ENCODE results near the gene RANBP17. TPM values are rescaled to one million over a fixed set of nuclear protein-coding genes. Genes with fewer than 3 reads are reported as not detected.

Gene RANBP17
- total and polyA plus RNA-seq, 9 of the 15 experiments (the other 6 are each of a cell fraction or from before 2014, with no cell fraction given) = not detected

DNA sequence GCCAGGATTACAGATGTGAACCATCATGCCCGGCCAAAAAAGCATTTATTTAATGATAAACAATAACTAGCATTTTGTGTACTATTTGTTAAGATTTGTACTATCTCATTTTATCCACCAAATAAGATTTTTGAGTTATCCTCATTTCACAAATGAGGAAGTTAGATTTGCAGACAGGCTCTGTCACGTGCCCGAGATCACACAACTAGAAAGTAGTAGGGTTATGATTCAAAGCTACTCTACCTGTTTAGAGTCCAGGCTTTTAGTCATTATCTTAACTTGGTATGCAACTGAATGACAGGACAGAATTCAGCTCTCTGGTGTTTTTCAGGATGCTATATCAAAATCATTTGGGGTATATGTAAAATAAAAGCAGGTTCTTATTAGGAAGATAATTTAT lies 20.5 kb downstream of the RANBP17 start:
- DNase-seq (ENCODE audit: extremely low read depth in 1 of 4, low spot score in 3 of 4) (no peak), ATAC-seq (no peak), FAIRE-seq (no peak)
- no peaks in the 10 kb centered on the region for H3K79me2 ChIP-seq (ENCODE audit: control insufficient read depth, insufficient read depth, low read length)
- intact Hi-C loops (cut with micrococcal nuclease) = no loop called here
- no TSS peak for BruUV-seq (replicated peaks)
- ChIA-PET CTCF (ENCODE audit: low intra/inter-chr PET ratio) (no interaction called here), POLR2A (no interaction called here)
- H3K4me3 ChIP-seq = no peak overlapping the region
- H3K9me3 ChIP-seq (replicated peaks; ENCODE audit: control insufficient read depth, insufficient read depth, low read depth, low read length) = no peaks in the 10 kb centered on the region
- no peaks in the 10 kb centered on the region for H3K27me3 ChIP-seq (ENCODE audit: control insufficient read depth in 2 of 2, insufficient read depth in 2 of 2, low read length in 2 of 2)
- no peaks in the 10 kb centered on the region for H3K36me3 ChIP-seq (ENCODE audit: control insufficient read depth, insufficient read depth, low read length)
- no peak overlapping the region for H2AFZ ChIP-seq (ENCODE audit: low read depth, low read length)
- in situ Hi-C loops (cut with MboI) = no loop called here
- H3K27ac ChIP-seq (ENCODE audit: extremely low read depth, low read depth, low read length) = no peak overlapping the region
- WGBS (ENCODE audit: insufficient coverage, low coverage, missing lambda C conversion rate) = 0% methylated on average over 3 of the region's 3 CpGs
- H3K9ac ChIP-seq (ENCODE audit: insufficient read depth in 1 of 2, low read depth in 2 of 2, low read length in 2 of 2) = no peak overlapping the region
- H4K20me1 ChIP-seq (replicated peaks; ENCODE audit: control insufficient read depth, insufficient read depth, low read length) = no peaks in the 10 kb centered on the region
- H3K9me1 ChIP-seq (ENCODE audit: control insufficient read depth, insufficient read depth, low read length) = no peaks in the 10 kb centered on the region
- H3K4me2 ChIP-seq (ENCODE audit: insufficient read depth, low read length) = no peak overlapping the region
- no peaks in the 10 kb centered on the region for H3K4me1 ChIP-seq (replicated peaks in 1 of 2; ENCODE audit: control insufficient read depth in 2 of 2, insufficient read depth in 2 of 2, low read length in 2 of 2)
- TF ChIP-seq, protein P1, sequence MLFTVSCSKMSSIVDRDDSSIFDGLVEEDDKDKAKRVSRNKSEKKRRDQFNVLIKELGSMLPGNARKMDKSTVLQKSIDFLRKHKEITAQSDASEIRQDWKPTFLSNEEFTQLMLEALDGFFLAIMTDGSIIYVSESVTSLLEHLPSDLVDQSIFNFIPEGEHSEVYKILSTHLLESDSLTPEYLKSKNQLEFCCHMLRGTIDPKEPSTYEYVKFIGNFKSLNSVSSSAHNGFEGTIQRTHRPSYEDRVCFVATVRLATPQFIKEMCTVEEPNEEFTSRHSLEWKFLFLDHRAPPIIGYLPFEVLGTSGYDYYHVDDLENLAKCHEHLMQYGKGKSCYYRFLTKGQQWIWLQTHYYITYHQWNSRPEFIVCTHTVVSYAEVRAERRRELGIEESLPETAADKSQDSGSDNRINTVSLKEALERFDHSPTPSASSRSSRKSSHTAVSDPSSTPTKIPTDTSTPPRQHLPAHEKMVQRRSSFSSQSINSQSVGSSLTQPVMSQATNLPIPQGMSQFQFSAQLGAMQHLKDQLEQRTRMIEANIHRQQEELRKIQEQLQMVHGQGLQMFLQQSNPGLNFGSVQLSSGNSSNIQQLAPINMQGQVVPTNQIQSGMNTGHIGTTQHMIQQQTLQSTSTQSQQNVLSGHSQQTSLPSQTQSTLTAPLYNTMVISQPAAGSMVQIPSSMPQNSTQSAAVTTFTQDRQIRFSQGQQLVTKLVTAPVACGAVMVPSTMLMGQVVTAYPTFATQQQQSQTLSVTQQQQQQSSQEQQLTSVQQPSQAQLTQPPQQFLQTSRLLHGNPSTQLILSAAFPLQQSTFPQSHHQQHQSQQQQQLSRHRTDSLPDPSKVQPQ (CRISPR knock-in tag; IDR thresholded peaks at IDR 0.05; ENCODE audit: borderline replicate concordance) = no peak
- TF ChIP-seq, protein P2, sequence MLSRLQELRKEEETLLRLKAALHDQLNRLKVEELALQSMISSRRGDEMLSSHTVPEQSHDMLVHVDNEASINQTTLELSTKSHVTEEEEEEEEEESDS (CRISPR knock-in tag; IDR thresholded peaks at IDR 0.05) = no peak
- TF ChIP-seq RBM25 (IDR thresholded peaks at IDR 0.05; ENCODE audit: low read depth, low read length, severe bottlenecking) = no peak
- TF ChIP-seq ZNF583 (CRISPR knock-in tag; IDR thresholded peaks at IDR 0.05) = no peak
- TF ChIP-seq, protein P3, sequence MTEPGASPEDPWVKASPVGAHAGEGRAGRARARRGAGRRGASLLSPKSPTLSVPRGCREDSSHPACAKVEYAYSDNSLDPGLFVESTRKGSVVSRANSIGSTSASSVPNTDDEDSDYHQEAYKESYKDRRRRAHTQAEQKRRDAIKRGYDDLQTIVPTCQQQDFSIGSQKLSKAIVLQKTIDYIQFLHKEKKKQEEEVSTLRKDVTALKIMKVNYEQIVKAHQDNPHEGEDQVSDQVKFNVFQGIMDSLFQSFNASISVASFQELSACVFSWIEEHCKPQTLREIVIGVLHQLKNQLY (CRISPR knock-in tag; conservative IDR thresholded peaks at IDR 0.05) = no peak
- TF ChIP-seq SP1 (CRISPR knock-in tag; IDR thresholded peaks at IDR 0.05) = no peak
- TF ChIP-seq MTA2 (IDR thresholded peaks at IDR 0.05; ENCODE audit: low read depth) = no peak
- TF ChIP-seq, protein P4, sequence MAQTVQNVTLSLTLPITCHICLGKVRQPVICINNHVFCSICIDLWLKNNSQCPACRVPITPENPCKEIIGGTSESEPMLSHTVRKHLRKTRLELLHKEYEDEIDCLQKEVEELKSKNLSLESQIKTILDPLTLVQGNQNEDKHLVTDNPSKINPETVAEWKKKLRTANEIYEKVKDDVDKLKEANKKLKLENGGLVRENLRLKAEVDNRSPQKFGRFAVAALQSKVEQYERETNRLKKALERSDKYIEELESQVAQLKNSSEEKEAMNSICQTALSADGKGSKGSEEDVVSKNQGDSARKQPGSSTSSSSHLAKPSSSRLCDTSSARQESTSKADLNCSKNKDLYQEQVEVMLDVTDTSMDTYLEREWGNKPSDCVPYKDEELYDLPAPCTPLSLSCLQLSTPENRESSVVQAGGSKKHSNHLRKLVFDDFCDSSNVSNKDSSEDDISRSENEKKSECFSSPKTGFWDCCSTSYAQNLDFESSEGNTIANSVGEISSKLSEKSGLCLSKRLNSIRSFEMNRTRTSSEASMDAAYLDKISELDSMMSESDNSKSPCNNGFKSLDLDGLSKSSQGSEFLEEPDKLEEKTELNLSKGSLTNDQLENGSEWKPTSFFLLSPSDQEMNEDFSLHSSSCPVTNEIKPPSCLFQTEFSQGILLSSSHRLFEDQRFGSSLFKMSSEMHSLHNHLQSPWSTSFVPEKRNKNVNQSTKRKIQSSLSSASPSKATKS (CRISPR knock-in tag; IDR thresholded peaks at IDR 0.05) = no peak
- no peak for TF ChIP-seq ZC3H4 (CRISPR knock-in tag; IDR thresholded peaks at IDR 0.05; ENCODE audit: borderline replicate concordance)
- TF ChIP-seq ZBTB1 (CRISPR knock-in tag; IDR thresholded peaks at IDR 0.05; ENCODE audit: borderline replicate concordance, low read depth) = no peak

All from K562 (cell line).